Gastroesophageal sphincter (tissue), 3 donors: ENCODE data around the gene ZNHIT2.

ENCODE experiments used
- CTCF ChIP-seq, 4 experiments: fragments of 200-600 bp in 2 of 4; fragments of 450-650 bp in 2 of 4; sonication (generic) in 1 of 4; IDR thresholded peaks; one replicate each; pipeline ENCODE4 v1.5.1; 2017 to 2019; ENCODE audit warnings: antibody characterized with exemption in 4 of 4, mild to moderate bottlenecking in 2 of 4, moderate library complexity in 2 of 4
- EP300 ChIP-seq: sonication (generic); formaldehyde crosslinking; IDR thresholded peaks from one replicate; pipeline ENCODE4 v1.6.1; 2017; ENCODE audit warnings: antibody characterized with exemption, mild to moderate bottlenecking
- POLR2AphosphoS5 ChIP-seq: sonication (generic); formaldehyde crosslinking; IDR thresholded peaks from one replicate; pipeline ENCODE4 v1.6.1; 2017; ENCODE audit warnings: antibody characterized with exemption

- peak in 1 of 4 experiments; percentile 6 for TF ChIP-seq CTCF (IDR thresholded peaks at IDR 0.05)
- TF ChIP-seq POLR2AphosphoS5: no peak
- no peak for TF ChIP-seq EP300
Measured at GRCh38 chr11:65111159-65111743, 6.2 kb downstream of the ZNHIT2 start.
